ENCODE data around the gene ARMH3. TPM values are rescaled to one million over a fixed set of nuclear protein-coding genes. Genes with fewer than 3 reads are reported as not detected.

Gene ARMH3
- polyA plus RNA-seq, 1 experiment: 19.8 TPM

DNA sequence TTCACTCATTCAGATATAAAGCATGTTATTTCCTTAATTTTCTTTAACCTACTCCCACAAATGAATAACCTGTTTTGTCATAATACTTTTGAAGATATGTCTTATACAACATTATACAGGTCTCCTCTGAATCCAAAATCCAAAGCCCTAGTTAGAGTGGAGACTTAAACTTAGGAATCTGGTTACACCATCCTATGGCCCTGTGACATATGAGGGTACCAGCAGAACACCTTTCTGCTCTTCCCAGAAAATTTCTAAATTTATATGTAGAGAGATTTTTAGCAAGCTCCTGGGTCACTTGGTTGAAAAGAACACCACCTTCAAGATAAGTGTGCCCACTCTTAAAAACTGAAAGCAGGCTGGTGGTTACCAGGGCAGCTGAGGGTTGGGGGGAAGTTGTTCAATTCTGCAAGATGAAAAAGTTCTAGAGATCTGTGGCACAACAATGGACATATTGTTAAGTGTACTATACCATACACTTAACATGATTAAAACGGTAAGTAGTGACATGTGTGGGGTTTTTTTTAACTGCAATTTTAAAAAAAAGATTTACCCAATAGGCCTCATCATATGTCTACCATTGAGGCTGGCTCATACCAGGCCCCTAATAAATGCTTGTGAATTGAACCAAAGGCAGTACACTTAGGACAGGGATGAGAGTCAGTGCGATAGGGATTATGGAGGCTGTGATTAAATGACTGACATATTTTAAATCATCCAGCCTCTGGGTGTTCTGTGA lies 174.8 kb downstream of the ARMH3 start:
- H3K9me3 ChIP-seq (ENCODE audit: control insufficient read depth, insufficient read depth, low read length): no peaks in the 10 kb centered on the region
- H3K4me3 ChIP-seq (ENCODE audit: low read depth, low read length): no peak overlapping the region
- TF ChIP-seq, protein P1, sequence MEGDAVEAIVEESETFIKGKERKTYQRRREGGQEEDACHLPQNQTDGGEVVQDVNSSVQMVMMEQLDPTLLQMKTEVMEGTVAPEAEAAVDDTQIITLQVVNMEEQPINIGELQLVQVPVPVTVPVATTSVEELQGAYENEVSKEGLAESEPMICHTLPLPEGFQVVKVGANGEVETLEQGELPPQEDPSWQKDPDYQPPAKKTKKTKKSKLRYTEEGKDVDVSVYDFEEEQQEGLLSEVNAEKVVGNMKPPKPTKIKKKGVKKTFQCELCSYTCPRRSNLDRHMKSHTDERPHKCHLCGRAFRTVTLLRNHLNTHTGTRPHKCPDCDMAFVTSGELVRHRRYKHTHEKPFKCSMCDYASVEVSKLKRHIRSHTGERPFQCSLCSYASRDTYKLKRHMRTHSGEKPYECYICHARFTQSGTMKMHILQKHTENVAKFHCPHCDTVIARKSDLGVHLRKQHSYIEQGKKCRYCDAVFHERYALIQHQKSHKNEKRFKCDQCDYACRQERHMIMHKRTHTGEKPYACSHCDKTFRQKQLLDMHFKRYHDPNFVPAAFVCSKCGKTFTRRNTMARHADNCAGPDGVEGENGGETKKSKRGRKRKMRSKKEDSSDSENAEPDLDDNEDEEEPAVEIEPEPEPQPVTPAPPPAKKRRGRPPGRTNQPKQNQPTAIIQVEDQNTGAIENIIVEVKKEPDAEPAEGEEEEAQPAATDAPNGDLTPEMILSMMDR (IDR thresholded peaks at IDR 0.05; ENCODE audit: low read depth, low read length): no peak
- H3K27me3 ChIP-seq (ENCODE audit: control insufficient read depth, insufficient read depth, low read length): no peaks in the 10 kb centered on the region
- CTCF ChIA-PET: interaction anchor here (1.7 to 4.8 kb wide), 4 partner anchors 8 to 192 kb away, joined by 6 to 40 read pairs (median 24); no protein-coding TSS in a partner anchor
- POLR2A ChIA-PET: no interaction called here
- DNase-seq (ENCODE audit: low read depth, low spot score): no peak
- H3K27ac ChIP-seq (ENCODE audit: low read depth, low read length): no peak overlapping the region

GRCh38 chr10:101880232-101880573 lies 175.8 kb downstream of the ARMH3 start:
- Histone ChIP-seq H3K9me3 (ENCODE audit: control insufficient read depth, insufficient read depth, low read length) (no peaks in the 10 kb centered on the region), H3K4me3 (ENCODE audit: low read depth, low read length) (no peak overlapping the region), H3K27me3 (ENCODE audit: control insufficient read depth, insufficient read depth, low read length) (no peaks in the 10 kb centered on the region), H3K27ac (ENCODE audit: low read depth, low read length) (peak overlapping the region; percentile 92)
- POLR2A ChIA-PET: interaction anchor here (1.1 to 1.2 kb wide), 2 partner anchors 39 to 40 kb away, joined by 3 to 7 read pairs; no protein-coding TSS in a partner anchor
- DNase-seq (ENCODE audit: low read depth, low spot score): no peak
- CTCF ChIA-PET: interaction anchor here (0.5 to 4.8 kb wide), 7 partner anchors 9 to 588 kb away, joined by 3 to 40 read pairs (median 6); no protein-coding TSS in a partner anchor
- TF ChIP-seq, protein P1 (IDR thresholded peaks at IDR 0.05; ENCODE audit: low read depth, low read length): no peak

DNA sequence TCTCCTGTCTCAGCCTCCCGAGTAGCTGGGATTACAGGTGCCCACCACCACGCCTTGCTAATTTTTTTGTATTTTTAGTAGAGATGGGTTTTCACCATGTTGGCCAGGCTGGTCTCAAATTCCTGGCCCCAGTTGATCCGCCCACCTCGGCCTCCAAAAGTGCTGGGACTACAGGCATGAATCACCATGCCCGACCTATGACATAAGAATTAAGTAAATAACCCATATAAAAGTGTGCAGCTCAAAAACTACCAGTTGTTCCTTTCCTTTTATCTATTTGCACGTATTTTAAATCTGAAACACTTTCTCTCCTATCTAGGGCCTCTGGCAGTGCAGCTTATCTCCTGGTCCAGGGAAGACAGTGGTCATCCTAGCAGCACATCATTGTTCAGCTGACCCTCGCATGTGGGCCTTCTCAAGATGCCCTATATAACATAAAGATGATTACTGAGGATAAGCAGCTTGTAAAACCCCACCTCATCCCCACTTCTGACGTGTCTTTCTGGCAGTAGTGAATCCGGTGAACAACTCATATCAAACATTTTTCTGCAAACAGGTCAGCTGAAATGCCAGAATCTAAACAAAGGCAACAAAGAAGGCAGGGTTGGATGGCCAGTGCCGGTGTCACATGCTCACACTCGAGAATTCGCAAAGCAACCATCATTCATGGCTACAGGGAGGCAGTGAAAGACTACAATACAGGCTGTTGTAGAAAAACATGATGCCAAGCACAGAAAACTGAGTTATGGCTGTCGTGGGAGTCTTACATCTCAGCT lies 176.3 kb downstream of the ARMH3 start:
- ChIA-PET POLR2A (interaction anchor here (0.7 to 1.2 kb wide), 3 partner anchors 8 to 40 kb away, joined by 3 to 7 read pairs (median 5); no protein-coding TSS in a partner anchor), CTCF (interaction anchor here (0.5 to 4.8 kb wide), 7 partner anchors 9 to 588 kb away, joined by 3 to 40 read pairs (median 6); no protein-coding TSS in a partner anchor)
- H3K27ac ChIP-seq (ENCODE audit: low read depth, low read length): peak overlapping the region; percentile 92
- no peak overlapping the region for H3K4me3 ChIP-seq (ENCODE audit: low read depth, low read length)
- no peaks in the 10 kb centered on the region for H3K9me3 ChIP-seq (ENCODE audit: control insufficient read depth, insufficient read depth, low read length)
- TF ChIP-seq, protein P1 (IDR thresholded peaks at IDR 0.05; ENCODE audit: low read depth, low read length): no peak
- no peaks in the 10 kb centered on the region for H3K27me3 ChIP-seq (ENCODE audit: control insufficient read depth, insufficient read depth, low read length)
- peak; percentile 81 for DNase-seq (ENCODE audit: low read depth, low spot score)

GRCh38 chr10:101878869-101879268 lies 177.1 kb downstream of the ARMH3 start:
- TF ChIP-seq, protein P1 (IDR thresholded peaks at IDR 0.05; ENCODE audit: low read depth, low read length): no peak

More at GRCh38 chr10:101878869-101879268, 177.1 kb downstream of the ARMH3 start:
- ChIA-PET CTCF (interaction anchor here (1.2 to 4.8 kb wide), 4 partner anchors 10 to 137 kb away, joined by 3 to 40 read pairs (median 24); no protein-coding TSS in a partner anchor), POLR2A (interaction anchor here (1.1 kb wide), 1 partner anchor 39 kb away, joined by 7 read pairs; no protein-coding TSS in a partner anchor)
- peak overlapping the region; percentile 92 for H3K27ac ChIP-seq (ENCODE audit: low read depth, low read length)
- no peak for DNase-seq (ENCODE audit: low read depth, low spot score)
- no peaks in the 10 kb centered on the region for H3K9me3 ChIP-seq (ENCODE audit: control insufficient read depth, insufficient read depth, low read length)
- no peaks in the 10 kb centered on the region for H3K27me3 ChIP-seq (ENCODE audit: control insufficient read depth, insufficient read depth, low read length)
- H3K4me3 ChIP-seq (ENCODE audit: low read depth, low read length): no peak overlapping the region
